Measurements from ENCODE around the gene GRK5.

DNA sequence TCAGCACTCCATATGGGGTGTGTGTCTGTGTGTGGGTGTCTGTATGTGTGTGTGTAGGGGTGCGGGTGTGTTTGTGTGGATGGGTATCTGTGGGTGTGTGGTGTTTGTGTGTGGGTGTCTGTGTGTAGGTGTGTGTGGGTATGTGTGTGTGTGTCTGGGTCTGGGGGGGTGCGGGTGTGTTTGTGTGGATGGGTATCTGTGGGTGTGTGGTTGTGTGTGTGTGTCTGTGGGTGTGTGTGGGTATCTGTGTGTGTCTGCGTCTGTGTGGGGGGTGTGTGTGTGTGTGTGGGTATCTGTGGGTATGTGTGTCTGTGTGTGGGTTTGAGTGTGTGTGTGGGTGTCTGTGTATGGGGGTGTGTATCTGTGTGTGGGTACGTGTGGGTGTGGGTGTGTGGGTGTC is 186.5 kb downstream of the GRK5 start:
- TF ChIP-seq, protein P1, sequence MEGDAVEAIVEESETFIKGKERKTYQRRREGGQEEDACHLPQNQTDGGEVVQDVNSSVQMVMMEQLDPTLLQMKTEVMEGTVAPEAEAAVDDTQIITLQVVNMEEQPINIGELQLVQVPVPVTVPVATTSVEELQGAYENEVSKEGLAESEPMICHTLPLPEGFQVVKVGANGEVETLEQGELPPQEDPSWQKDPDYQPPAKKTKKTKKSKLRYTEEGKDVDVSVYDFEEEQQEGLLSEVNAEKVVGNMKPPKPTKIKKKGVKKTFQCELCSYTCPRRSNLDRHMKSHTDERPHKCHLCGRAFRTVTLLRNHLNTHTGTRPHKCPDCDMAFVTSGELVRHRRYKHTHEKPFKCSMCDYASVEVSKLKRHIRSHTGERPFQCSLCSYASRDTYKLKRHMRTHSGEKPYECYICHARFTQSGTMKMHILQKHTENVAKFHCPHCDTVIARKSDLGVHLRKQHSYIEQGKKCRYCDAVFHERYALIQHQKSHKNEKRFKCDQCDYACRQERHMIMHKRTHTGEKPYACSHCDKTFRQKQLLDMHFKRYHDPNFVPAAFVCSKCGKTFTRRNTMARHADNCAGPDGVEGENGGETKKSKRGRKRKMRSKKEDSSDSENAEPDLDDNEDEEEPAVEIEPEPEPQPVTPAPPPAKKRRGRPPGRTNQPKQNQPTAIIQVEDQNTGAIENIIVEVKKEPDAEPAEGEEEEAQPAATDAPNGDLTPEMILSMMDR (IDR thresholded peaks at IDR 0.05; ENCODE audit: borderline replicate concordance, extremely low read depth, low read length, poor library complexity, severe bottlenecking) = no peak
- no peak for TF ChIP-seq EZH2 (IDR thresholded peaks at IDR 0.05; ENCODE audit: borderline replicate concordance, low read depth, low read length, severe bottlenecking)
